GM11168 (cell line): ENCODE results near the gene TWSG1.
"Not testable (repeated sequence)": the region's sequence is repeated elsewhere in the genome, so short reads cannot be mapped to it uniquely, and the experiment has no call there.

ENCODE experiments used
- in situ Hi-C: fragments of 300-500 bp; cut with MboI; formaldehyde crosslinking; loops from one replicate; pipeline ENCODE4 v1.12.0; 2022; ENCODE audit warnings: low sequenced_read_pairs; ENCODE audit not compliant: unreplicated experiment

The TWSG1 gene

DNA sequence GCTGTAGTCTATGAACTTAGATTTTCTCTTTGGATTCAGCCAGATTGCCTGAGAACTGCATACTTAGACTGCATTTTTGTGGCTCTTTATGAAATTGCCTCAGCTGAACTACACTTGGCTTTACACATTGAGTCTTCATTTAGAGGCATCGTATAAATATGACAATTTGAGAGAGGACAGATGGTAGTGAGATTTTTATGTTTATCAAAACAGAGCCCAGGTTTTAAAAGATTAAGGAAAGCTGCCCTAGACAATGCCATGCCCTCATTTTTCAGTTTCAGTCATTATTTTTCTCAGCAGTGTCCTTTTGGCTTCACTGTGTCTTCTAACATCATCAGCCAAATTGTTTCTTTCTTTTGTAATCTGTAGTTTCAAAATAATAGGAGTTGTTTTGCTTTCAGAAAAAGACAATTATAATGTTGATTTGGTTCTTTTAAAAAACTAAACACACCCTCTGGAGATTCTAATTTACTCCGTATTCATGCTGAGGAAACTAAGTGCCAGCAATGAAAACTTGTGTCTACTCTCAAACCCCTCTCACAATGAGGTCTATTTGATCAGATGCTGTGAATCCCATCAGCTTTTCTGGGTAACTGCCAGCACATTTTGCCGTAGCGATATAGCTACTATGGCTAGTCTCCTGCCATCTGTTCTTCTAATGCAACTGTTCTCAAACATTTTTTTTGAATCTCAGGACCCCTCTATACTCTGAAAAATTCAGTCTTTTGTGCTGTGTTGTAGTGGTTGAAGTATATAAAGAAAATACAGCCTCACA lies 46.2 kb downstream of the TWSG1 start:
- in situ Hi-C loops, result no loop called here

- in situ Hi-C loops, result no loop called here
Measured at GRCh38 chr18:9386879-9387278, 52.3 kb downstream of the TWSG1 start.

GRCh38 chr18:9387891-9388290 lies 53.3 kb downstream of the TWSG1 start:
- in situ Hi-C loops, result no loop called here

- in situ Hi-C loops, result no loop called here
Measured at GRCh38 chr18:9389706-9390105, 55.1 kb downstream of the TWSG1 start.

DNA sequence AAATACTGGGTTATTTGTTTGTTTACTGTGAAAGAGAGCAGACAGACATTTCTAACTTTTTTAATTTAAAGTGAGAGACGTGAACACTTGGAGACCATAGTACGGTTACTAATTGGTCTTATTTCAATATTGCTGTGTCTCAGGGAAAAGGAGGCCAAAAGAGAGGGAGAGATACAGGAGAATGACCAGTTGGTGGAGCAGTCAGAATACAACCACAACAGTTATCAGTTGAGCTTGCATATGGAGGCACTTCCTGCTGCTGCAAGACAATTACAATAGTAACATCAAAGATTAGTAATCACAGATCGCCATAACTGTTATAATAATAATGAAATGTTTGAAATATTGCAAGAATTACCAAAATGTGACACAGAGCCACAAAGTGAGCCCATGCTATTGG lies 58.2 kb downstream of the TWSG1 start:
- in situ Hi-C loops, result no loop called here

DNA sequence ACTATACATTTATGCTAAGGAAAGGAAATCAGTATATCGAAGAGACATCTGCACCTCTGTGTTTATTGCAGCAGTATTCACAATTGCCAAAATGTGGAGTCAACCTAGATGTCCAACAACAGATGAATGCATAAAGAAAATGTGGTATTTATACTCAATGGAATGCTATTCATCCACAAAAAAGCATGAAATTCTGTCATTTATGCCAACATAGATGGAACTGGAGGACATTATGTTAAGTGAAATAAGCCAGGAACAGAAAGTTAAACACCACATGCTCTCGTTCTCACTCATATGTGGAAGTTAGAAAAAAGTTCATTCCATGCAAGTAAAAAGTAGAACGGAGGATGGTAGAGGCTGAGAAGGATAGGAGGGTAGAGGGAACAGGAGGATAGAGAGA lies 59.5 kb downstream of the TWSG1 start:
- in situ Hi-C loops, result no loop called here

DNA sequence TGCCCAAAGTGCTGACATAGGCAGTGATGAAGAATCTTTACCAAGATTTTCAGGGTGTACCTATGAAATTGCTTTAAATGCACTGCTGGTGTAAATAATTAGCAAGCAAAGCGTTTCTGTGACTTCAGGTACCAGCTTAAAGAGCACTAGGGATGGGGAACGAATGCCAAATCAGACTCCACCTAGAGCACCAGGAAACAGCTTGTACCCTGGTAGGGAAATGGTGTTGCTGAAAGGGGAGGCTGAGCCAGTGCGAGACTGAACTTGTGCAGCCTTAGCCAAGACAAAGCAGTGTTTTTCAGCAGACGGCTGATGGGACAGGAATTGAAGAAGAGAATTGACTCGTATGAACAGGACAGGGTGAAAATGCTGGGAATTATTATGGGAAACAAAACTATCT lies 65.6 kb downstream of the TWSG1 start:
- in situ Hi-C loops, result no loop called here

- in situ Hi-C loops, result no loop called here
Measured at GRCh38 chr18:9401176-9401575, 66.6 kb downstream of the TWSG1 start.

DNA sequence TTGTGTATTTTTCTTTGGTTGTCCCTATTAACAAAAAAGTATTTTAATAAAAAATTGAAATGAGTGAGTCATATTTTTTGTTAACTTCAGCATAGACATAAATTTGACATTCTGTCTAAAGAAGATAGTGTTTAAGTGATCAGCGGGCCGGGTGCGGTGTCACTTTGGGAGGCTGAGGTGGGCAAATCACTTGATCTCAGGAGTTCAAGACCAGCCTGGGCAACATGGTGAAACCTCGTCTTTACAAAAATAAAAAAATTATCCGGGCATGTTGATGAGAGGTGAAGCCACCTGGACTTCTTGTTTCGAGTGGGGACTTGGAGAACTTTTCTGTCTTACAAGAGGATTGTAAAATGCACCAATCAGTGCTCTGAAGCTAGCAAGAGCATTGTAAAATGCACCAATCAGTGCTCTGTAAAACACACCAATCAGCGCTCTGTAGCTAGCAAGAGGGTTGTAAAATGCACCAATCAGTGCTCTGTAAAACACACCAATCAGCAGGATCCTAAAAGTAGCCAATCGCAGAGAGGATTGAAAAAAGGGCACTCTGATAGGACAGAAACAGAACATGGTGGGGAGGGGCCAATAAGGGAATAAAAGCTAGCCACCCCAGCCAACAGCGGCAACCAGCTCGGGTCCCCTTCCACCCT lies 67.9 kb downstream of the TWSG1 start:
- in situ Hi-C loops, result not testable (repeated sequence)

GRCh38 chr18:9403795-9404564 lies 69.4 kb downstream of the TWSG1 start:
- in situ Hi-C loops, result no loop called here

GRCh38 chr18:9404565-9405060 lies 70.0 kb downstream of the TWSG1 start:
- in situ Hi-C loops, result no loop called here

DNA sequence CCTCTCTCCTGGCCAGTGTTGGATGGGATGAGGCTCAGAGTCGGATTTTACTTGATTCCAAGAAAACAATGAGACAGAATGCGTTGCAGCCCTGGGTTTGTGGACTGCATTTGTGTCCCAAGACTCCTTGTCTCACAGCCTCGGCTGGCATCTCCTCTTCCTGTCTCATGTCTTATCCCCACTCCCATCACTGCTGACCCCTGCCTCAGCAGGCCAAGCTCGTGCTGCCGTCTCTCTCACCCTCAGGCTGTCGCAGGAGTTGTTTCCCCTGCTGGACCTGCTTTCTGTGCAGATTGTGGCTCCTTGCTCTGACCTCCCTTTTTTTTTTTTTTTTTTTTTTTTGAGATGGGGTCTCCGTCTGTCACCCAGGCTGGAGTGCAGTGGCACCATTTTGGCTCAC lies 70.6 kb downstream of the TWSG1 start:
- in situ Hi-C loops, result no loop called here

DNA sequence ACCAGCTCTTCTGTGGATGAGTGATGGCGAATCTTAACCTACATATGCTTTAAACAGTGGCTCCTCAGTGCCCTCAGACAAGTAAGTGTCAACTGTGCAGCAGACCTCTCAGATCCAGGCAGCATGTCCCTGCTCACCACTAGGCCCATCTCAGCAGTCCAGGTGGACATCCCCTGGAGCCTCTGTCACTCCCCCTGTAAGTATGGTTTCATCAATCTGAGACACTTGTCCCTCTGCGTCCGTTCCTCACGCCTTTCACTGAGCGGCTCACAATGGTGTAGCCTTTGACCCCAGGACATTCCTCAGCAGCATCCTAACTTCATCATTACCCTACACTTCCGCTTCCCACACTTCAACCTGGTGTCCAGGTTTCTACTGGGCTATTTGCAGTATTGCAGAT lies 71.4 kb downstream of the TWSG1 start:
- in situ Hi-C loops, result no loop called here

DNA sequence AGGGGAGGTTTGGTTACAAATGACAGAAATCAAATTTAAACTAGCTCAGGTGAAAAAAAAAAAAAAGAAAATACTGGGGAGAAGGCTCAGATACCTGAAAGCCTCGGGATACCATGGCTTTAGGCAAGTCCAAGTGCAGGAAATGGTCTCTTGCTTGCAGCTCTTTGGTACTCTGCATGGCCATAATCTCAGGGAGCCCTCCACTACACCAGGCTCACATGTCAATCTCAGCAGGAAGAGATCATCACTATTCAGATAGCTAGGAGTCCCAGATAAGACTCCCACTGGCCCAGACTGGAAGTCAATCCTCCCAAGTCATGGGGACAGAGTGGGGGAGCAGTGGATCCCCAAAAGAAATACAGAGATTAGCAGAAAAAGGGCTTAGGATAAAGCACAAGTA lies 75.9 kb downstream of the TWSG1 start:
- in situ Hi-C loops, result no loop called here

DNA sequence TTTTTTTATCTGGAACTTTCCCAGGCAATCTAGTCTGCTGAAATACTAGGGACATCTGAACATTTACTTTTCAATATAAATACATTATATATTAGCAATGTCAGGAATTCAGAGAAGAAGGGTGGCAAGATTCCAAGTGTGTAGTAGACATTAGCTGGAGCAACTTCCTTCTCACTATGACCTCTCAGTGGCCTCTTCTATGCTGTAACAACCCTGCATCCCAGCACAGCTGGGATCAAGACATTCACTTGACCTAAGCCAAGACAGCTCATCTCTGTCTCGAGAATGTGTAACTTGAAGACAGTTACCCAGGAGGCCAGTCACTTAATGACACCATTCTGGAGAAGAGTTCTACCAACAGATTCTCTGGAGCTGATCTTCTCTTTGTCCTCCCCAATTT lies 79.0 kb downstream of the TWSG1 start:
- in situ Hi-C loops, result no loop called here

GRCh38 chr18:9416563-9417072 lies 82.0 kb downstream of the TWSG1 start:
- in situ Hi-C loops, result no loop called here

- in situ Hi-C loops, result no loop called here
Measured at GRCh38 chr18:9417073-9417851, 82.7 kb downstream of the TWSG1 start.

DNA sequence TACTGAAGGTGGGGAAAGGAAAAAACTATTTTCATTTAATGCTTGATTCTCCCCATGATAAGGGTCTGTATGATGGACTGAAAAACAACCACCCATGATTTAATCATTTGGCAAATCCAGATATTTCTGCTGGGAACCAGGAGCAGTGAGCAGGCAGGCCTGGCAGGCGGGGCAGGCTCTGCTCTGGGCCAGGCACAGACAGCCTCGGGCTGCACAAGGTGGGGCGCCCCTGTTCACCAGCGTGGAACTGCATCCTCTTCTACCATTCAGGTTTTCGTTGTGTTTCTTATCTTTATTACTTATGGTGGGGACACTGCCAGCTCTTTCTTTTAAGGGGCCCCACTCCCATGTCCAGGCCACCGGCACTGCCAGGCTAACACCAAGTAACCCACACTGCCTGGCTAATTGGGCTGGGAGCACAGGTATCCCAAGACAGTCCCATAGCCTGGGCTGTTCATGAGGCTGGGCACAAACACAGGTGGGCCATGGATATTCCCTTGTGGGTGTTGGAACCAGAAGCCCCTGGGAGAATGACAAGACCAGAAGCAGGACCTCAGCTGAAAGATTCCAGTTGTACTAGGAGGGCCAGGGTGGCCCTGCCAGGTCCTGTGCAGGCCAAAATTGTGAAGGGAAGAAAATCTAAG lies 83.6 kb downstream of the TWSG1 start:
- in situ Hi-C loops, result no loop called here

DNA sequence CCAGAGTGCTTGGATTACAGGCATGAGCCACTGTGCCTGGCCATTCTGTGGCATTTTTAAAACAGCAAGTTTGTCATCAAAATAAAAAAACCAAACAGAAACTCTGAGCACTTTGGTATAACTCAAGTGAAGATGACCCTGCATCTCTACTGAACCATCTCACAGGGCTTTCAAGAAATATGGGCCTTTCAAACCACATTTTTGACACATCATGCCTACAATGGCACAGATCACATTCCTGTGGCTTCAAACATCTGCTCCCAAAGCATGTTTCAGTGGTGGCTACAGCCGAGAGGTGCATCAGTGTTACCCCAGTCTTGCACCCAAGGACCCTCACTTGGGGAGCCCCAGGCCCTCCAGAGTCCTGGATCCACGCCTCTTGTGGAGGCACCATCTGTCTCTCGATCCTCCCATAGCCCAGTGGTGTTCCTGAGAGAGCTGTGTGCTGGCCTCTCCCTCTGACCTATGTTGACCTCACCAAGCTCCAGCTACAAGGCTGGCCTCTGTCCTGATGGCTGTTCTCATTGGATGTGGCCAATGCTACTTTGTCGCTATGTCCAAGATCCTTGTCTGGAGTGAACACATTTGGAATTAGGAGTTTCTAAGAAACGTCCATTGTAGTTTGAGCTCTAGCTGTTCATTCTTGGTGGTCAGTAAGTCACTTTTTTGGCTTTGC lies 85.5 kb downstream of the TWSG1 start:
- in situ Hi-C loops, result no loop called here
